Measurements from ENCODE around the gene TCEAL4.
"Not testable (repeated sequence)": the region's sequence is repeated elsewhere in the genome, so short reads cannot be mapped to it uniquely, and the experiment has no call there.

DNA sequence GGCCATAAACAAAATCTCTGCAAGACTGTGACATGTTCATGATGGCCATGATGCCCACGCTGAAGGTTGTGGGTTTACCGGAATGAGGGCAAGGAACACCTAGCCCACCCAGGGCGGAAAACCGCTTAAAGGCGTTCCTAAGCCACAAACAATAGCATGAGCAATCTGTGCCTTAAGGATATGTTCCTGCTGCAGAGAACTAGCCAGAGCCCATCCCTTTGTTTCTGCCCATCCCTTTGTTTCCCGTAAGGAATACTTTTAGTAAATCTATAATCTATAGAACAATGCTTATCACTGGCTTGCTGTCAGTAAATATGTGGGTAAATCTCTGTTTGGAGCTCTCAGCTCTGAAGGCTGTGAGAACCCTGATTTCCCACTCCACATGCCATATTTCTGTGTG, 9.9 kb downstream of the TCEAL4 start:
- TF ChIP-seq, protein P1, sequence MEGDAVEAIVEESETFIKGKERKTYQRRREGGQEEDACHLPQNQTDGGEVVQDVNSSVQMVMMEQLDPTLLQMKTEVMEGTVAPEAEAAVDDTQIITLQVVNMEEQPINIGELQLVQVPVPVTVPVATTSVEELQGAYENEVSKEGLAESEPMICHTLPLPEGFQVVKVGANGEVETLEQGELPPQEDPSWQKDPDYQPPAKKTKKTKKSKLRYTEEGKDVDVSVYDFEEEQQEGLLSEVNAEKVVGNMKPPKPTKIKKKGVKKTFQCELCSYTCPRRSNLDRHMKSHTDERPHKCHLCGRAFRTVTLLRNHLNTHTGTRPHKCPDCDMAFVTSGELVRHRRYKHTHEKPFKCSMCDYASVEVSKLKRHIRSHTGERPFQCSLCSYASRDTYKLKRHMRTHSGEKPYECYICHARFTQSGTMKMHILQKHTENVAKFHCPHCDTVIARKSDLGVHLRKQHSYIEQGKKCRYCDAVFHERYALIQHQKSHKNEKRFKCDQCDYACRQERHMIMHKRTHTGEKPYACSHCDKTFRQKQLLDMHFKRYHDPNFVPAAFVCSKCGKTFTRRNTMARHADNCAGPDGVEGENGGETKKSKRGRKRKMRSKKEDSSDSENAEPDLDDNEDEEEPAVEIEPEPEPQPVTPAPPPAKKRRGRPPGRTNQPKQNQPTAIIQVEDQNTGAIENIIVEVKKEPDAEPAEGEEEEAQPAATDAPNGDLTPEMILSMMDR (conservative IDR thresholded peaks at IDR 0.05; ENCODE audit: low read depth, low read length), result not testable (repeated sequence)
- TF ChIP-seq EZH2 (IDR thresholded peaks at IDR 0.05; ENCODE audit: low read length, unreplicated experiment); EZH2phosphoT487 (IDR thresholded peaks at IDR 0.05; ENCODE audit: borderline replicate concordance, low read length): not testable (repeated sequence)

All from PC-3 (cell line).